SK-N-DZ (cell line): ENCODE data around the gene LRCH2.

Experiments used
- DNase-seq: peaks from one replicate; pipeline ENCODE4 v3.0.0-alpha.2; 2015; ENCODE audit warnings: low spot score
- small RNA-seq, 2 experiments: library from RNA; depleted of rRNA; stranded (forward); fragments of <200 nt; gene quantifications; one replicate each; pipeline ENCODE3, GENCODE V24; 2014

Gene LRCH2

DNA sequence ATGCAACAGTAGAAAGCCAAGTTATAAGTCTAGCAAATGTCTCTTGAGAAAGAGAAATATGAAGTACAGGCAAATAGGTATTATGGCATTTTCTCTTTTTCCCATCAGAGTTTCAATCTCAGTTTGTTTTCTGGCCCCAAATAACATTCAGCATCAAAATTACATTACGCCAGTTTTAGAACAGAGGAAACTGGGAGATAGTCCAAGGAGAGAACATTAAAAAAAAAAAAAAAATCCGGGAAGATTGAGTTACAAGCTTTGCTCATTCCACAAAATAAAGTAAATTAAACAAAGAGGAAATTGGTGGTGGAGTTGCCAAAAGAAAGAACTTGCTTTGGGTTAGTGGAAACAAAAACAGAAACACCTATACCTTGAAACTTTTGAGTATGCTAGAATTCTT is 166.1 kb downstream of the LRCH2 start:
- no peak for DNase-seq

DNA sequence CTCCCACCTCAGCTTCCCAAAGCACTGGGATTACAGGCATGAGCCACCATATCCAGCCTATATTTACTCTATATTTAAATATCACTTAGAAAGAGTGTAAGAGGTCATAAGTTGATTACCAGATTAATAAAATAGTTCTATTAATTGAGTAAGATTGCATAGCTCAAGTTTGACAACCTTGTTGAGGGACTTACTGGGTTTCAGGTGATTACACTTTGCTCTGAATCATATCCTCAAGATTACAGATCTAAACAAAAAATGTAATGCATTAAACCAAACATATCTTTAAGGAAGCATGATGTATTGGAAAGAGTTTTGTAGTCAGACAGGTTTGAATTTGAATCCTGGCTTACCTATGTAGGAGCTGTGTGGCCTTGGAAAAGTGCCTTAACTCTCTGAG is 168.6 kb downstream of the LRCH2 start:
- DNase-seq: no peak

Small RNAs within 50 kb of the gene (small RNA-seq; reads per million reads assigned to genes)
- gene RF00019 (0 reads per million in 2 experiments), gene SNORA35B (1.2 to 11.1 reads per million in 2 experiments)
